Measurements from ENCODE around the gene VPS8.
"Not testable (repeated sequence)": the region's sequence is repeated elsewhere in the genome, so short reads cannot be mapped to it uniquely, and the experiment has no call there.

The VPS8 gene

DNA sequence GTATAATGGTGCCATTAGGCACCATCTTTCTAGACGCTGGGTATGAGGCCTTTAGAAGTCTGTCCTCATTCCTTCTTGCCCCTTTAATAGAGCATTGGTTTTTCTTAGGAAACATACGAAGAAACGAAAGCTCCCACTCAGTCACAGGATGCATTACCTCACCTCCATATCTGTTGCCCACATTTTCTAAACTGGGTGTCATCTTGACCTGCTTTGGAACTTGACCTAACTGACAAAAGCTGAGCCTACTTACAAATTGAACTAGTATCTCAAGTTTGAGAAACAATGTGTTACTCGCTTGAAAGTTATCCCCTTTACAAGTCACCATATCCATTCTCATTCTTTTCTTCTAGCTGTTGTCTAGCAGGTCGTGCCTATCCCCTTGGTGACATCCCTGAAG is 102.7 kb downstream of the VPS8 start:
- no peak for DNase-seq (ENCODE audit: low spot score)

DNA sequence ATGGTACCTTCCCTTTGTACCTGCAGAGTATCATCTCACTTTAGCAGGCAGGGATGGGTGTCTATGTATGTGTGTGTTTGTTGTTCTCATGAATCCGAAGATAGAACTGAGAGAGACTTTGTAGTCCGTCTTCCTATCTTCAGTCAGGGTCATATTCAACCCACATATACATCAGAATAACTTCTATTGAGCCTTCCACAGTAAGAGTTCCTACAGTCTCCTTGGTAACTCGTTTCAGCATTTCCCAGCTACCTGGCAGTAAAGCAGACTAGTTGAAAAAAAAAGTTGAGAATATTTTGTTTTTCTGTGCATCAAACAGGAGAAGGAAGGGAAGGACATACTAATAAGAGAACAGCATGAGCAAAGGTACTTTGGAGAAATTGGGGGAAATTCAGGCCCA is 106.8 kb downstream of the VPS8 start:
- DNase-seq (ENCODE audit: low spot score), result no peak

DNA sequence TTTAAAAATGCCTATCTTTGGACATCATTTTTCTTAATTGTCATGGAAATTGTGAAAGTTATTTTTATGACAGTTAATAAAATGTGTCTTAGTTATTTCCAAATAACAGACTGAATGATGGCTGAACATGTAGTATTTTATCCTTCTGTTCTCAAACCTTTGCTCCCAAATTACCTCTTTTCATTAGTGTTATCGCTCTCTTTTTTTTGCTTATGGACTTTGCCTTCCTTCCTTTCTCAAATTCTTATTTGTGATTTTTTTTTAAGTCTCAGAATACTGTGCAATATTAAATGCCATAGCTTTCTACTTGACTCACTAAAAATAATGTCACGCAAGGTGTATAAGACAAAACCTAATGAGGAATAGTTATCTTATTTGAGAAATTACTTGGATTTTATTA is 107.7 kb downstream of the VPS8 start:
- DNase-seq (ENCODE audit: low spot score), result no peak

DNA sequence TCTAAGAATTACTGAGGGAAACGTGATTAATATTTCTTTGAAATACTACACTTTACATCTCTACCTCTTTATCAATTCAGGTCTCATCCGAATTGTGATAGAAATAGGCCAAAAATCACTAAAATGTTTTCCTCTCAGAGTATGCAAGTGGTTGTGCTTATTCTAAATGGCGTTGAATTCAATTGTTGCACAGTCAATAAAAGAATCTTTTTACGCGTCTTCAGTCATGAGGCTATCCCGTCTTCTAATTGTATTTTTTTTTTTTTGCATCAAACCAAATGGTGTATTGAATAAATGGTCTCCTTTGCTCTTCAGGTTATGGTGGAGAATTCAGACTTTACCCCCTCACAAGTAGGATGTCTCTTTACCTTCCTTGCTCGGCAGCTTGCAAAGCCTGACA is 112.6 kb downstream of the VPS8 start:
- no peak for DNase-seq (ENCODE audit: low spot score)

DNA sequence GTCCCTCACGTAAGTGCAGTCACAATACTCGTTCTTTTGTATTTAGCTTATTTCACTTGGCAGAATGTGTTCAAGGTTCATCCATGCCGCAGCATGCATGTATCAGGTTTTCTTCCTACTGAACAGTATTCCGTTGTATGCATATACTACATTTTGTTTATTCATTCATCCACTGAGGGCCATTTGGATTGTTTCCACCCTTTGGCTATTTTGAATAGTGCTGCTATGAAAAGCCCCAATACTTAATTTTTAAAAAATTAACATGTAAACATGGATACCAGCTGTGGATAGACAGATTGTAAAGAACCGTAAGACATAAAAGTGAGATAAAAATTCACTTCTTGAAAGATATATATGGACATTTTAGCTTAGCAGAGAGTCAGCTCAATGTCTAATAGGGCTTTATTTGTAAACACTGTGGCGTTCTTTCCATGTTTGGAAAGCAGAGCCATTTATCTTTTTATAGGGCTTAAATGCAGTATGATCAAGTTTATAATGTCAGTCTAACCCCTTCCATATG is 115.9 kb downstream of the VPS8 start:
- DNase-seq (ENCODE audit: low spot score), result no peak

DNA sequence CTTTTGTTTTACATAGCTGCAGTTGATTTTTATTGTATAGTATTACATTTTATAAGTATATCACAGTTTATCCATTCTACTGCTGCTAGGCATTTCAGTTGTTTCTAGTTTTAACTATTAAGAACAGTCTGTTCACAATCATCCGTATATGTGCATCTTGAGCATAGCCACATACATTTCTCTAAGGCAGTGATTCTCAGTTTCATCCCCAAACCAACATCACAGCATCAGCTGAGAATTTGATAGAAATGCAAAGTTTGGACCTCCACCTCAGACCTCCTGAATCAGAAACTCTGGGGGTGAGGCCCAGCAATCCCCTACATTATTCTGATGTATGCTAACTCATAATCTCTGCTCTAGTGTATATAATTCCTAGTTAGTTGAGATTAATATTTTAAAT is 120.8 kb downstream of the VPS8 start:
- no peak for DNase-seq (ENCODE audit: low spot score)

DNA sequence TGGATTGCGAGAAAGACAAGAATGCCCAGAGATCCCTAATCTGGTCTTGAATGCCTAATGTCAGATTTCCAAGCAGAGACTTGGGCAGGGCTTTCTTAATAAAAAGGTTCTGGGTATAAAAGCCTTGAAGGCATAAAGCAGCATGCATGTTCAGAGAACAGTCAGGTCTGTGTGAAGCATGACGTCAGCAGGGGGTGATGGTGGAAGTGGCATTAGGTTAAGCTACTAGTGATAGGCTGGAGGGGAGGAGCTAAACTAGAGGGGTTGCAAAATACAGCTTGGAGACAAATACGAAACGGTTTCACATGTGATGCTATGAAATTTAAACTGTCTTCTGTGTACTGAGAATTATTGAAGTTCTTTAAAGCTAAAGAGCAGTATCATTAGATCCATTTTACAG is 125.6 kb downstream of the VPS8 start:
- DNase-seq (ENCODE audit: low spot score), result no peak

DNA sequence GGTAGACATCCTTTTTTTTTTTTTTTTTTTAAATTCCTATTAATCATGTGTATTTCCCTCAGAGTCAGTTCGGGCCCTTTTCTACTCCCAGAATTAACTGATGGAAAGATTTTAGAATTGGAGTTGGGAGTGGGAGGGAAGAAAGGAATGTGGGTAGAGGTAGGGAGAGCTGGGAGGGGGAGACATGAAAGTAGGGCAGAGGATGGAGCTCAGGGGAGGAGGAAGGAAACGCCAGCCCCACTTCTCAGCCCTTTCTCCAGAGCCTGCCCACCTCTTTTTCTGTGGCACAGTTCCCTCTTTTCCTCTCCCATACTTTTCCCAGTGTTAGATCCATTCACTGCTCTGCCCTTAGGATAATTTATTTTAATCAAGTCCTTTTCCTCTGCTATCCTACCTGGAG is 129.4 kb downstream of the VPS8 start:
- DNase-seq (ENCODE audit: low spot score), result no peak

DNA sequence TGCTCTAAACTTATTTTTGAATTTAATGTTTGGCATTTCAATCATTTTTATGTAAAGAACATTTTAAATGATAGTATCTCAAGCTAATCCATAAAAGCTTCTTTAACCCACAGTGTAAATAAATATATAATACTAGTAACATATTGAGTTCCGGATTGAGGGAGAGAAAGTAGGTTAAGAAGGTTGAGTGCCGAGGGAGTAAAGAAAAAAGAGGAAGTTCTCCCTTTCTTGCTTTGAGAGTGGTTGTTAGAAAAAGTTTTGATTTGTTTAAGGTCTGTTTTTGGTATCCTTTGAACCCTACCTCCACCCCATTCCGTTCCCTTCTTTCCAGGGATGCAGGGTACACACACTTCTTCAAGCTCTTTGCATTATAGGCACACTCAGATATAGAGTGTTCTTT is 130.8 kb downstream of the VPS8 start:
- DNase-seq (ENCODE audit: low spot score), result no peak

DNA sequence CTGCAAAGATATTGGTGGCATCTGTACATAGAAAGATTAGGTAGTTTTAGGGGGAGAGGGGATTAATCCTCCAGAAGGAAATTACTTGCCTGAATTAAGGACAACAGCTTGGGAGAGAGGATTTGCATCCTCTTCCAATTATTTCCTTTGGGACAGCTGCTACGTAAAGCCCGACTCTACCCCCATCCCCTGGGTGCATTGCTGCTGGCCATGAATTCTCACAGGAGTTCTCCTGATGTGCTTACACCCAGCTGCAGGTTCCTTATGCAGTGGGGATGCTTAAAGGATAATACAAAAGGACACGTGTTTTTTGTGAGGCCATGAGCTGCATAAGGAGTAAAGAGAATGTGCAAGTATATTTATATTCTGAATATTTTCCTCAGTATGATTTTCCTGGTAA is 132.3 kb downstream of the VPS8 start:
- no peak for DNase-seq (ENCODE audit: low spot score)

DNA sequence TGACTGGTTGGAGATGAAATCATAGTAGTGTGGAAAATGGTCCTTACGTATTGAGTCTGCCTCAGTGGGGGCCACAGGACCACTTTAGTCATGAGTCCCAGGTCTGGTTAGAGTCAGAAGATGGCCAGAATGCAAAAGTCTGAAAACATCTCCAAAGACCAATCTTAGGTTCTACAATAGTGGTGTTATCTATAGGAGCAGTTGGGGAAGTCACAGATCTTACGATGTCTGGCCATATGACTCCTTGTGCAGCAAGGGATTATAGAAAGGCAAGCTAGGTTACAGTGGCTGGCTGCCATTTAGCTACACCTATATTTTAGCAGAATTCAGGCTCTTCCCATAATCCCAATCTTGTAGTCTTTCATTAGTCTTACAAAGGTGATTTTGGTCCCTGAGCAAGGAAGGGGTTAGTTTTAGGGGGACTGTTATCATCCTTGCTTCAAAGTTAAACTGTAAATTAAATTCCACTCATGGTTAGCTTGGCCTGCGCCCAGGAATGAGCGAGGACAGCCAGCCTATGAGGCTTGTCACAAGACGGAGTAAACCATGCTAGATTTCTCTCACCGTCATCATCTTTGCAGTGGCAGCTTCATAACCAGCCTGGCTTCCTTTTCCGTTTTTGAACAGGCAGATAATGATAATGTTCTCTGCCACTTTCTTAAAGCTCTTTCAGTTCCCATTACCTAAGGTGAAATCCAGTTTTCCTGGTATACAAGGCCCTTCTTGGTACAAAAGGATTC is 134.1 kb downstream of the VPS8 start:
- no peak for DNase-seq (ENCODE audit: low spot score)

DNA sequence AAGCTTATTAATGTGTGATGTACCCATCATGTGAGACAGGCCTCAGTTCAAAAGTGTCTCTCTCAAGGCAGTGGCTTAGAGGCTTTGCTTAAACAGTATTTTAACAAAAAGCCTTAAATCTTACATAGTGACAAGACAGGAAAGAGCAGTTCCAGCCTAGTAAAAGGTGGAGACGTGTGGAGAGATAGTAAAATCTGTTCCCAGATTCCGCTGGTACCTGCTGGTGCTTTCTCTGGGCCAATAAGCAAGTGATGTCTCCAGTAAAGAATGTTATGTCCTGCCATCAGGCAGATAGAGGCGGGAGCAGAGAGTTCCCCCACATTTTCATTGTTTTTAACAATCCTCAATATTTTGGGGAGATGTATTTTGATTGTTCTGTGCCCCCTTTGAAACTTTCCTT is 135.0 kb downstream of the VPS8 start:
- no peak for DNase-seq (ENCODE audit: low spot score)

DNA sequence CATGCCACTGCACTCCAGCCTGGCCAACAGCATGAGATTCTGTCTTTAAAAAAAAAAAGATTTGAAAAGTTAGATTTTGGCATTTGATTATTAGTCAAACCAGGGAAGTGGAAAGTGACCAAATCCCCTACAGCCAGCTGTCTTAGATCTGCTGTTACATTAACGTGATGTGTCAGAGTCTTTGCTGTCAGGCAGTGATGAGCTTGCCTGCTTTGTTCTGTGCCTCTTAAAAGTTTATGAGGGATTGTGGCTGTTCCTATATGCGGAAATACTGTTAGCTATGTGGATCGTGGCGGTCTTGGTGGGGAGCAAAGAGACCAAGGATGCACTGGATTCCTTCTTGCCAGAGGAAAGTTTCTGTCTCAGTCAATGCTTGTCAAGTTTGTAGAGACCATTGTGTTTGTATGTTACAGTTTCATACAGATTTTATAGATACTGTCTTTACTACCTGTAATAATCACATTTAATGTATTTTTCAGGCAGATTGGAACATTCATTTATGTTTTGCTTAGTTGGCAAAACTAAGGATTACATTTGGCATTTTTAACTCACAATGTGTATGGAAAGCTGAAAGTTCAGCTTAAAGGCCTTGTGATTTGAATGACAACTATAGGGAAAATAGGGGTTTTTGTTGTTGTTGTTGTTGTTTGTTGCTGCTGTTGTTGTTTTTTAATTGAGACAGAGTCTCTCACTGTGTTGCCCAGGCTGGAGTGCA is 137.4 kb downstream of the VPS8 start:
- DNase-seq (ENCODE audit: low spot score), result no peak

DNA sequence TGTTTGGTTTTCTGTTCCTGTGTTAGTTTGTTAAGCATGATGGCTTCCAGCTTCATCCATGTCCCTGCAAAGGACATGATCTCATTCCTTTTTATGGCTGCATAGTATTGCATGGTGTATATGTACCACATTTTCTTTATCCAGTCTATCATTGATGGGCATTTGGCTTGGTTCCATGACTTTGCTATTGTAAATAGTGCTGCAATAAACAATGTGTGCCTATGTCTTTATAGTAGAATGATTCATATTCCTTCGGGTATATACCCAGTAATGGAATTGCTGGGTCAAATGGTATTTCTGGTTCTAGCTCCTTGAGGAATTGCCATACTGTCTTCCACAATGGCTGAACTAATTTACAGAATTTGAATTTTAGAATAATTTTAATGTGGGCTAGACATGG is 138.8 kb downstream of the VPS8 start:
- not testable (repeated sequence) for DNase-seq (ENCODE audit: low spot score)

DNA sequence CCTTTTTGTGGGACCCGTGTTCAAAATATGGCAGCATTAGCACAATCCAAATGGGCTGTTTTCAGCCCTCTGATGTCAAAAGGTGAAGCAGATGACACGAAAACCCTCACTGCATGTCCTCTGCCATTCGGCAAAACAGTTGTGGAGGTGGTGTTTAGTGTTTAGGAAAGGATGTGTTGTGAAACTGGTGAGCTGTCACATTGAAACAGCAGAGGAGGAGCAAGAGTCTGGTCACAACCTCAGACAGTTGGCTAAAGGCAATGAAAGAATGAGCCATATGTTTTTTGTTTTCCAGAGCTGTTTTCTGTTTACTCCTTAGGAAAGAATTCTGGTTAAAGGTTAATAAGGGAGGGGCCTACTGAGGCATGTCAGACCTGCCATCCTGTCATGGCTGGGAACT is 140.7 kb downstream of the VPS8 start:
- no peak for DNase-seq (ENCODE audit: low spot score)

DNA sequence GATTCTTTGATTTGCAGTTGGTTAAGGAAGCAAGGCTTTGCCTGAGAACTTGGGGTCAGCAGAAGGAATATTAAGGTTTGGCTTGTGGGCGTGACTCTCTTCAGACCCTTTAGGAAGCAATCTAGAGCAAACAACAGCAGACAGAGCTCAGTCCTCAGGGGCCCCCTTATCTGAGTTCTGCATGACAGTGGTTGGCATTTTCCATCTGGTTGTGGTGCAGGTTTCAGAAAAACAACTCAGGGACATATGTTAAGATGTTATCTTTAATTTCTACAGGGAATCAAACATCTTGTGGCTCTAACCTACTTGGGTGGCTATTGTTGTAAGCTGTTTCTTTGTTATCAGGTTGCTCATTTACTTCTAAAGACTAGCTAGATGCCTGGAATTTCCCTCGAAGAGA is 141.4 kb downstream of the VPS8 start:
- no peak for DNase-seq (ENCODE audit: low spot score)

DNA sequence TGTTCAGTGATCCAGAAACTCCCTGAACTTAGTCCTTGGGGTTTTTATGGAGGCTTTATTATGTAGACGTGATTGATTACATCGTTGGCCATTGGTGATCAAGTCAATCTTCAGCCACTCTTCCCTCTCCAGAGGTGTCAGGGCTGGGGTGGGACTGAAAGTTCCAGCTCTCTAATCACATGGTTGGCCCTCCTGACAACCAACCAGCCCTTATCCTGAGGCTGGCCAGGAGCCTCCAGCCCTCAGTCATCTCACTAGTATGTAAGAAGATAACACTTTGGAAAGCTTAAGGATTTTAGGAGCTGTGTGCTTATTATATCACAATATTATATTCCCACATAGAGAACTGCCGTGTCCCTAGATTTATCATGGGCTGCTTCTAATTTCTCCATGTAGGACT is 142.3 kb downstream of the VPS8 start:
- DNase-seq (ENCODE audit: low spot score), result no peak

DNA sequence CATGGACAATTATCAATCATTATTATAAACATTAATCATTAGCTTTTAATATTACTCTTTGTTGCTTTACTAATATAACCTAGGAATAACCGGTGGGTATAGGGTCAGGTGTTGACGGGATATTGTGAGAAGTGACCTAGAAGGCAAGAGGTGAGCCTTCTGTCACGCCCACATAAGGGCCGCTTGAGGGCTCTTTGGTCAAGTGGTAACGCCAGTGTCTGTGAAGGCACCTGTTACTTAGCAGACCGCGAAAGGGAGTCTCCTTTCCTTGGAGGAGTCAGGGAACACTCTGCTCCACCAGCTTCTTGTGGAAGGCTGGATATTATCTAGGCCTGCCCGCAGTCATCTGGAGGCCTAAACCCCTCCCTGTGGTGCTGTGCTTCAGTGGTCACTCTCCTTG is 142.9 kb downstream of the VPS8 start:
- DNase-seq (ENCODE audit: low spot score), result not testable (repeated sequence)

DNA sequence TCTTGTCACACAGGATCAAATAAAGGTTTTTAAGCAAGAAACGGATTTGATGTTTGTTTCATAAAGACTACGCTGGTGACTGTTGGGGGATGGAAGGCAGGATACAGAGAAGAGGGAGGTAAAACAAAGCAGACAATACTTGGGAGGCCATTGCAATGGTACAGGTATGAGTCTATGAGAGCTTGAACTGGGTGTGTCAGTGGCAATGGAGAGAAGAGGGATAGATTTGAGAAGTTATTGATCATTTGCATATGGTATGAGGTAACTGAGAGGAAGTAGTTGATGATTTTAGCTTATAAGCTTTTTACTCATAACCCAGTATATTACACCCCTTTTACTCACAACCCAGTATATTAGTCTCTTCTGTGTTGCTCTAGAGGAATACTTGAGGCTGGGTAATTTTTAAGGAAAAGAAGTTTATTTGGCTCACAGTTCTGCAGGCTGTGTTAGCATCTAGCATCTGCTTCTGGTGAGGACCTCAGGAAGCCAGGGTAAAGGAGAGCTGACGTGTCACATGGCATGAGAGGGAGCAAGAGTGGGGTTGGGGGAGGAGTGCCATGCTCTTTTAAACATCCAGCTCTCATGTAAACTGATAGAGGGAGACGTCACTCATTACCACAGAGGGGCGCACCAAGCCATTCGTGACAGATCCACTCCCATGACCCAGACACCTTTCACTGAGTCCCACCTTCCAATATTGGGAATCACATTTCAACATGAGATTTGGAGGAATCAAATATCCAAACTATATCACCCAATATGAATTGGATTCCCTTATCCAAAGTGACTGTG is 153.9 kb downstream of the VPS8 start:
- no peak for DNase-seq (ENCODE audit: low spot score)

DNA sequence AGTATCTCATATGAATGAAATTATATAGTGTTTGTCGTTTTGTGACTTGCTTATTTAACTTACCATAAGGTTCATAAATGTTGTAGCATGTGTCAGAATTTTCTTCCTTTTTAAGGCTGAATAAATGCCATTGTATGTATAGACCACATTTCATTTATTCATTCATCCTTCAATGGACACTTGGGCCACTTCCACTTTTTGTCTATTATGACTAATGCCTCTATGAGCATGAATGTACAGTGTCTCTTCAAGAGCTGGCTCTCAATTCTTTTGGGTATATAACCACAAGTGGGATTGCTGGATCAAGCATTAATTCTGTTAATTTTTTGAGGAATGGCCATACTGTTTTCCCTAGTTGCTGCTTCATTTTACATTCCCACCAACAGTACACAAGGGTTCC is 156.1 kb downstream of the VPS8 start:
- DNase-seq (ENCODE audit: low spot score), result no peak

DNA sequence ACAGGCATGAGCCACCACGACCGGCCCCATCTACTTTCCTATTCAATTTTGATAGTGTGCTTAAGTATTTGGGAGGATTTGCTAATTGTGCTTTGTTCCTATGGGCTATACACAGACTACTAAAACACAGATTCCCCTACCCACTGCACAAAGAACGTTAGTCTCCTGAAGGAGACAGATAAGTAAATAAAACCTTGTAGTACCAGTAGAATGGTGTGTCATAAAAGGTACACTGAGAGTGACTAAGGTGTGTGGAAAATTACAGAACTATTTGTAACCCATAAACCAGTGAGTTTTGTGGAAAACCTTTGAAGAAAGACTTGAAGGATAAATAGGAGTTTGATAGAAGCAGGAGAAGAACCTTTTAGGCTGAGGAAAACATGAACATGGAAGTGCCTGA is 158.2 kb downstream of the VPS8 start:
- DNase-seq (ENCODE audit: low spot score), result no peak

DNA sequence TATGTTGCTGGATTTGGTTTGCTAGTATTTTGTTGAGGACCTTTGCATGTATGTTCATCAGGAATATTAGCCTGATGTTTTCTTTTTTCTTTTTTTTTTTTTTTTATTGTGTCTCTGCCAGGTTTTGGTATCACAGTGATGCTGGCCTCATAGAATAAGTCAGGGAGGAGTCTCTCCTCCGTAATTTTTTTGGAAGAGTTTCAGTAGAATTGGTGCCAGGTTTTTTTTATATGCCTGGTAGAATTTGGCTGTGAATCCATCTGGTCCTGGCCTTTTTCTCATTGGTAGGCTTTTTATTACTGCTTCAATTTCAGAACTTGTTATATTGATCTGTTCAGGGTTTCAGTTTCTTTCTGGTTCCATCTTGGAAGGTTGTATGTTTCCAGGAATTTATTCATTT is 165.8 kb downstream of the VPS8 start:
- no peak for DNase-seq (ENCODE audit: low spot score)

DNA sequence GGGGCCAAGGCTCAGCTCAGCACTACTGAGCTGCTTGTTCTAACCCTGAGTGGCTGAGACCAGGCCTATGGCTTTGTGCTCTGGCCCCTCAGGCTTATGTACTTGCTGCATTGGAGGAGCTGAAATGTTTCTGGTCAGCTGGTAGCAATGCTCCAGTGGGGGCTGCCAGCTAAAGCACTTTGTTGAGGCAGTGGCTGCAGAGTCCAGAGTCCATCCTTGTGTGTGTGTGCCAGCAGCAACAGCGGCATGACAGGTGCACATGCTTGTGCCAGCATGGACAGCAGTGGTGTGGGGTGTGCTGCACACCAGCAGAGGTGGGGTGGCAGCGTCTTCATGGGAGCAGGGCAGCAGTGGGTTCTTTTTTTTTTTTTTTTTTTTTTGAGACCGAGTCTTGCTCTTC is 169.1 kb downstream of the VPS8 start:
- peak; percentile 29 for DNase-seq (ENCODE audit: low spot score)
